Colonic mucosa (tissue), 4 donors: ENCODE data around the gene NPTXR. TPM values are rescaled to one million over a fixed set of nuclear protein-coding genes. Genes with fewer than 3 reads are reported as not detected.

Source experiments
- DNase-seq: peaks from one replicate; pipeline ENCODE4 v3.0.0-alpha.2; 2020
- H3K27ac ChIP-seq: fragments of 200-600 bp; one replicate; pipeline ENCODE4 v1.8.0; 2021
- H3K27me3 ChIP-seq: fragments of 200-600 bp; one replicate; pipeline ENCODE4 v1.8.0; 2021
- H3K36me3 ChIP-seq: fragments of 200-600 bp; one replicate; pipeline ENCODE4 v1.8.0; 2021
- H3K4me1 ChIP-seq: fragments of 200-600 bp; one replicate; pipeline ENCODE4 v1.8.0; 2021; ENCODE audit warnings: mild to moderate bottlenecking
- H3K4me3 ChIP-seq: fragments of 200-600 bp; one replicate; pipeline ENCODE4 v1.8.0; 2021
- H3K9ac ChIP-seq, 2 donors: one replicate each; pipeline ENCODE4 v1.7.0; 2013; ENCODE audit warnings: control low read depth in 2 of 2, low read depth in 2 of 2, low read length in 2 of 2
- H3K9me3 ChIP-seq: fragments of 200-600 bp; one replicate; pipeline ENCODE4 v1.8.0; 2021
- CTCF ChIP-seq: fragments of 200-600 bp; IDR thresholded peaks from one replicate; pipeline ENCODE4 v1.8.0; 2022; ENCODE audit warnings: antibody characterized with exemption, mild to moderate bottlenecking
- intact Hi-C: fragments of 100-400 bp; cut with DNase I; formaldehyde crosslinking; loops from one replicate; pipeline ENCODE4 v1.14.1; 2022
- total RNA-seq, 2 donors: library from RNA; stranded (reverse); fragmentation: NEBNext Ultra II Directional in 1 of 2; extraction: Animal tissue kit (Norgen Biotek cat#: 25700) in 1 of 2; gene quantifications; one replicate each; pipeline ENCODE4 v1.2.1, GENCODE V29; 2021
- donor health status: healthy.
- donor health status: DM: no; HTN: no; CAD: no.
- donor health status: DM: no; HTN: no; CAD: no.

The NPTXR gene
- total RNA-seq, 2 donors from 2014 or later = 0.82 to 2.0 TPM

- intact Hi-C loops = no loop called here
- Histone ChIP-seq H3K27me3 (no peaks in the 10 kb centered on the region), H3K9ac (no peak overlapping the region), H3K4me3 (no peak overlapping the region), H3K27ac (no peak overlapping the region), H3K36me3 (no peaks in the 10 kb centered on the region), H3K4me1 (no peaks in the 10 kb centered on the region), H3K9me3 (no peaks in the 10 kb centered on the region)
- no peak for DNase-seq
- no peak for TF ChIP-seq CTCF
Observed at GRCh38 chr22:38853196-38853651, 9.4 kb upstream of the NPTXR start.

- H3K27ac ChIP-seq = no peak overlapping the region
- no peaks in the 10 kb centered on the region for H3K9me3 ChIP-seq
- H3K27me3 ChIP-seq = no peaks in the 10 kb centered on the region
- H3K4me3 ChIP-seq = no peak overlapping the region
- H3K4me1 ChIP-seq = no peaks in the 10 kb centered on the region
- intact Hi-C loops = no loop called here
- H3K36me3 ChIP-seq = no peaks in the 10 kb centered on the region
- DNase-seq = no peak
- no peak for TF ChIP-seq CTCF
- H3K9ac ChIP-seq = no peak overlapping the region
Observed at GRCh38 chr22:38852522-38852921, 8.7 kb upstream of the NPTXR start.

GRCh38 chr22:38850941-38851849 lies 7.4 kb upstream of the NPTXR start:
- H3K9ac ChIP-seq = no peak overlapping the region
- DNase-seq = no peak
- no peaks in the 10 kb centered on the region for H3K27me3 ChIP-seq

GRCh38 chr22:38850399-38850798 lies 6.6 kb upstream of the NPTXR start:
- intact Hi-C loops = no loop called here
- H3K36me3 ChIP-seq = no peaks in the 10 kb centered on the region
- H3K27me3 ChIP-seq = no peaks in the 10 kb centered on the region
- no peak overlapping the region for H3K9ac ChIP-seq
- no peaks in the 10 kb centered on the region for H3K9me3 ChIP-seq
- H3K4me3 ChIP-seq = no peak overlapping the region
- TF ChIP-seq CTCF = no peak
- H3K4me1 ChIP-seq = no peaks in the 10 kb centered on the region
- H3K27ac ChIP-seq = no peak overlapping the region
- DNase-seq = no peak

More at GRCh38 chr22:38850941-38851849, 7.4 kb upstream of the NPTXR start:
- H3K4me1 ChIP-seq = no peaks in the 10 kb centered on the region
- no peak overlapping the region for H3K4me3 ChIP-seq
- TF ChIP-seq CTCF = no peak
- H3K9me3 ChIP-seq = no peaks in the 10 kb centered on the region
- intact Hi-C loops = no loop called here
- no peaks in the 10 kb centered on the region for H3K36me3 ChIP-seq
- no peak overlapping the region for H3K27ac ChIP-seq

- no peak overlapping the region for H3K9ac ChIP-seq
- H3K27ac ChIP-seq = no peak overlapping the region
- H3K9me3 ChIP-seq = no peaks in the 10 kb centered on the region
- no peak overlapping the region for H3K4me3 ChIP-seq
- no peak for TF ChIP-seq CTCF
- no peak for DNase-seq
- no peaks in the 10 kb centered on the region for H3K27me3 ChIP-seq
- H3K4me1 ChIP-seq = no peaks in the 10 kb centered on the region
- H3K36me3 ChIP-seq = no peaks in the 10 kb centered on the region
- intact Hi-C loops = loop anchor here (10.0 kb wide), 1 partner anchor 75 kb away; no protein-coding TSS in a partner anchor
Observed at GRCh38 chr22:38849811-38850210, 6.0 kb upstream of the NPTXR start.
